IMR-90 (cell line): ENCODE results near the gene DCDC2B. TPM values are rescaled to one million over a fixed set of nuclear protein-coding genes. Genes with fewer than 3 reads are reported as not detected.

Experiments used
- ATAC-seq: fragments of 200-7000 bp; cut with Tn5 transposase; 2 replicates; pipeline ENCODE4 v1.9.1; 2020; ENCODE audit warnings: low read depth, mild to moderate bottlenecking, moderate library complexity
- BruUV-seq: library from RNA; stranded (reverse); fragments of 400-500 nt; replicated peaks from 2 replicates; lab custom pipeline; 2021; lab: Mats Ljungman, UMichigan
- CTCF ChIA-PET: fragments of 300-600 bp; formaldehyde crosslinking; extraction: SDS; loops from one replicate; lab custom pipeline; 2021; ENCODE audit warnings: antibody characterized with exemption; lab: Yijun Ruan, JAX
- POLR2A ChIA-PET: fragments of 300-600 bp; sonication (Branson Sonifier 250); formaldehyde crosslinking; loops from one replicate; lab custom pipeline; 2022; ENCODE audit warnings: antibody characterized with exemption; ENCODE audit not compliant: unreplicated experiment; lab: Charles Lee
- DNase-seq: peaks from one replicate; pipeline ENCODE4 v3.0.0; 2013
- H2AFZ ChIP-seq: replicated peaks from 2 replicates; pipeline ENCODE3; 2013; ENCODE audit warnings: low read length, mild to moderate bottlenecking; ENCODE audit not compliant: poor library complexity
- H2AK5ac ChIP-seq: 2 replicates; pipeline ENCODE4 v1.6.1; 2013; ENCODE audit warnings: low read depth, low read length, inconsistent platforms
- H2AK9ac ChIP-seq: replicated peaks from 2 replicates; pipeline ENCODE3; 2013; ENCODE audit warnings: mild to moderate bottlenecking, low read depth, low read length, moderate library complexity; ENCODE audit not compliant: poor library complexity
- H2BK120ac ChIP-seq: 2 replicates; pipeline ENCODE4 v1.6.1; 2013; ENCODE audit warnings: low read depth, low read length, inconsistent platforms
- H2BK15ac ChIP-seq: 3 replicates; pipeline ENCODE4 v1.6.1; 2013; ENCODE audit warnings: low read depth, low read length, inconsistent platforms
- H2BK20ac ChIP-seq: 2 replicates; pipeline ENCODE4 v1.6.1; 2013; ENCODE audit warnings: low read depth, mild to moderate bottlenecking, inconsistent platforms, low read length, moderate library complexity
- H2BK5ac ChIP-seq: 2 replicates; pipeline ENCODE4 v1.6.1; 2013; ENCODE audit warnings: mild to moderate bottlenecking, low read depth, low read length, inconsistent platforms; ENCODE audit not compliant: poor library complexity, severe bottlenecking
- H3K14ac ChIP-seq: replicated peaks from 2 replicates; pipeline ENCODE4 v1.6.1; 2013; ENCODE audit warnings: low read depth, low read length, inconsistent platforms
- H3K18ac ChIP-seq: 2 replicates; pipeline ENCODE4 v1.6.1; 2013; ENCODE audit warnings: low read depth, low read length, control low read depth
- H3K23ac ChIP-seq: 2 replicates; pipeline ENCODE4 v1.6.1; 2013; ENCODE audit warnings: low read depth, low read length, inconsistent platforms
- H3K27ac ChIP-seq: 2 replicates; pipeline ENCODE4 v1.5.1; 2013; ENCODE audit warnings: mild to moderate bottlenecking, control low read depth, low read length; ENCODE audit not compliant: insufficient read depth
- H3K27me3 ChIP-seq: 2 replicates; pipeline ENCODE4 v1.6.1; 2013; ENCODE audit warnings: low read length; ENCODE audit not compliant: control insufficient read depth, insufficient read depth
- H3K36me3 ChIP-seq: 2 replicates; pipeline ENCODE4 v1.6.1; 2013; ENCODE audit warnings: low read length, mixed read lengths; ENCODE audit not compliant: control insufficient read depth, insufficient read depth
- H3K4ac ChIP-seq: 2 replicates; pipeline ENCODE4 v1.6.1; 2013; ENCODE audit warnings: low read depth, low read length, inconsistent platforms
- H3K4me1 ChIP-seq: 2 replicates; pipeline ENCODE4 v1.6.1; 2013; ENCODE audit warnings: low read length, mixed read lengths; ENCODE audit not compliant: control insufficient read depth, insufficient read depth
- H3K4me2 ChIP-seq: 2 replicates; pipeline ENCODE4 v1.6.1; 2013; ENCODE audit warnings: low read depth, mild to moderate bottlenecking, control low read depth, low read length, moderate library complexity
- H3K4me3 ChIP-seq: 2 replicates; pipeline ENCODE4 v1.5.1; 2013; ENCODE audit warnings: low read depth, mild to moderate bottlenecking, control low read depth, low read length, moderate library complexity; ENCODE audit not compliant: insufficient read depth
- H3K56ac ChIP-seq: 2 replicates; pipeline ENCODE4 v1.6.1; 2013; ENCODE audit warnings: low read length, inconsistent platforms; ENCODE audit not compliant: insufficient read depth; ENCODE audit errors: extremely low read depth
- H3K79me1 ChIP-seq, 2 experiments: 2 replicates each; pipeline ENCODE4 v1.6.1; 2013; ENCODE audit warnings: low read length in 2 of 2, inconsistent platforms in 1 of 2, low read depth in 1 of 2
- H3K9ac ChIP-seq: 2 replicates; pipeline ENCODE4 v1.6.1; 2013; ENCODE audit warnings: low read depth, low read length, control low read depth
- H3K9me1 ChIP-seq: 2 replicates; pipeline ENCODE4 v1.6.1; 2013; ENCODE audit warnings: low read length, inconsistent platforms; ENCODE audit not compliant: insufficient read depth
- H3K9me3 ChIP-seq: 2 replicates; pipeline ENCODE4 v1.6.1; 2013; ENCODE audit warnings: low read length; ENCODE audit not compliant: control insufficient read depth, insufficient read depth
- H4K20me1 ChIP-seq: 2 replicates; pipeline ENCODE4 v1.6.1; 2013; ENCODE audit warnings: low read length, inconsistent platforms; ENCODE audit not compliant: insufficient read depth
- H4K5ac ChIP-seq: 2 replicates; pipeline ENCODE4 v1.6.1; 2013; ENCODE audit warnings: mild to moderate bottlenecking, low read depth, low read length, control low read depth
- H4K8ac ChIP-seq, 2 experiments: 2 replicates each; pipeline ENCODE4 v1.6.1; 2013; ENCODE audit warnings: low read depth in 2 of 2, low read length in 2 of 2, control low read depth in 1 of 2, inconsistent platforms in 1 of 2
- H4K91ac ChIP-seq: 2 replicates; pipeline ENCODE4 v1.6.1; 2013; ENCODE audit warnings: low read depth, low read length, inconsistent platforms; ENCODE audit not compliant: insufficient read depth
- CEBPB ChIP-seq: IDR thresholded peaks from 2 replicates; pipeline ENCODE4 v1.6.1; 2012; ENCODE audit warnings: low read depth, low read length, improper control_type of control experiment
- MAZ ChIP-seq: IDR thresholded peaks from 2 replicates; pipeline ENCODE4 v1.6.1; 2012; ENCODE audit warnings: low read depth, mild to moderate bottlenecking, low read length, improper control_type of control experiment, moderate library complexity, borderline replicate concordance
- USF2 ChIP-seq: fragments of 150-350 bp; IDR thresholded peaks from 2 replicates; pipeline ENCODE4 v1.6.1; 2017; ENCODE audit warnings: mild to moderate bottlenecking, antibody characterized with exemption, low read length, low read depth
- WGBS, 2 experiments: methylation state at CpG; one replicate each; pipeline versions ENCODE4 v1.1.5 to v1.1.7; 2013; ENCODE audit warnings: missing lambda C conversion rate in 2 of 2; ENCODE audit not compliant: insufficient read length in 1 of 2; ENCODE audit errors: extremely low coverage in 2 of 2; 5-methylcytosine and 5-hydroxymethylcytosine counted together
- dilution Hi-C: fragments of 300-500 bp; cut with HindIII; formaldehyde crosslinking; loops from one replicate; pipeline ENCODE4 v1.14.3; 2018; ENCODE audit warnings: low sequenced_read_pairs; ENCODE audit not compliant: unreplicated experiment
- in situ Hi-C: fragments of 300-500 bp; cut with MboI; formaldehyde crosslinking; loops from 3 replicates; pipeline ENCODE4 v1.14.3; 2019; ENCODE audit warnings: low sequenced_read_pairs, inconsistent platforms, mixed read lengths
- intact Hi-C: fragments of 100-400 bp; cut with micrococcal nuclease; formaldehyde crosslinking; loops from 2 replicates; pipeline ENCODE4 v1.10.0; 2022
- polyA plus RNA-seq, 3 experiments: library from polyadenylated mRNA; depleted of rRNA; stranded (reverse); fragments of >200 nt; gene quantifications; 2 replicates each; pipeline ENCODE4 v1.2.3, GENCODE V29; 2012; ENCODE audit warnings: low replicate concordance in 1 of 3
- total RNA-seq: library from RNA; depleted of rRNA; stranded (reverse); fragments of >200 nt; gene quantifications from 2 replicates; pipeline ENCODE4 v1.2.3, GENCODE V29; 2012

Gene DCDC2B
- total and polyA plus RNA-seq, 2 of the 4 experiments (the other 2 are of a cell fraction) = not detected

GRCh38 chr1:32246888-32247273 is 38.0 kb downstream of the DCDC2B start, which contains the start of gene FAM167B:
Gene FAM167B, plus strand, starts transcription at chr1:32247222. Its CDS starts 200 bp downstream, at chr1:32247422.
- peaks cover 18% of the 10 kb centered on the region for H3K4me1 ChIP-seq
- H3K36me3 ChIP-seq = no peaks in the 10 kb centered on the region
- no peaks in the 10 kb centered on the region for H4K20me1 ChIP-seq
- no peak within 1 kb of the TSS for H3K23ac ChIP-seq
- no peaks in the 10 kb centered on the region for H3K9me3 ChIP-seq
- peak; percentile 54; the same call in 1 of the 2 replicates for TF ChIP-seq USF2
- TF ChIP-seq MAZ = peak; percentile 63; the same call in 1 of the 2 replicates
- no peak for TF ChIP-seq CEBPB
- H3K56ac ChIP-seq = no peak within 1 kb of the TSS
- peak within 1 kb of the TSS; percentile 80 for H2AK5ac ChIP-seq
- no peak within 1 kb of the TSS for H3K4me3 ChIP-seq
- ChIA-PET CTCF (interaction anchor here (1.1 kb wide), 1 partner anchor 77 kb away, joined by 3 read pairs; no protein-coding TSS in a partner anchor), POLR2A (interaction anchor here (0.6 kb wide), 2 partner anchors 21 to 70 kb away, joined by 3 to 5 read pairs; no protein-coding TSS in a partner anchor)
- peak within 1 kb of the TSS; percentile 81; the same call in 1 of the 3 replicates for H2BK15ac ChIP-seq
- no peak within 1 kb of the TSS for H3K9ac ChIP-seq
- WGBS, 2 experiments = 37% methylated on average over 2 of the region's 3 CpGs; no CpG with 5 or more reads in 1 of the 2 experiments
- peak within 1 kb of the TSS; percentile 55; the same call in 1 of the 2 replicates for H4K5ac ChIP-seq
- dilution Hi-C loops (no loop called here), in situ Hi-C loops (no loop called here), intact Hi-C loops (no loop called here)
- H3K18ac ChIP-seq = peak within 1 kb of the TSS; percentile 45
- H3K27me3 ChIP-seq = no peaks in the 10 kb centered on the region
- peak within 1 kb of the TSS; percentile 94 for H3K4ac ChIP-seq
- H2BK20ac ChIP-seq = peak within 1 kb of the TSS; percentile 84
- H2BK120ac ChIP-seq = peak within 1 kb of the TSS; percentile 86
- H3K79me1 ChIP-seq = peaks cover 0 to 8% of the 10 kb centered on the region in 2 experiments; a peak in 2 of 4 replicates
- H3K9me1 ChIP-seq = peaks cover 16% of the 10 kb centered on the region
- peak; percentile 60 for ATAC-seq
- H2BK5ac ChIP-seq = peak within 1 kb of the TSS; percentile 42
- H2AFZ ChIP-seq = peak within 1 kb of the TSS; percentile 84
- H3K4me2 ChIP-seq = no peak within 1 kb of the TSS
- peak within 1 kb of the TSS; percentile 72 for H4K91ac ChIP-seq
- peak; percentile 71 for DNase-seq
- BruUV-seq = no TSS peak
- H4K8ac ChIP-seq = peak within 1 kb of the TSS; percentile 58 to 70; a peak in 3 of 4 replicates
- peak within 1 kb of the TSS; percentile 76; the same call in 1 of the 2 replicates for H3K14ac ChIP-seq
- H2AK9ac ChIP-seq = peak within 1 kb of the TSS; percentile 89
- peak within 1 kb of the TSS; percentile 54; the same call in 1 of the 2 replicates for H3K27ac ChIP-seq
